GM18507 (cell line): Measurements from ENCODE around the gene LRRC4C.
A peak's percentile ranks its signal among the peaks of the same experiment; 100 is the strongest.

Source experiments
- DNase-seq: peaks from one replicate; pipeline ENCODE4 v3.0.0; 2011; ENCODE audit warnings: low read depth; ENCODE audit not compliant: insufficient read length; ENCODE audit errors: extremely low spot score
- FAIRE-seq: peaks from 2 replicates; lab custom pipeline; 2011; peaks lifted over from hg19 to GRCh38; lab: Jason Lieb, UNC

The LRRC4C gene

GRCh38 chr11:40133498-40133897, 1326.0 kb downstream of the LRRC4C start:
- FAIRE-seq (no peak), DNase-seq (no peak)

- DNase-seq (no peak), FAIRE-seq (no peak)
These were observed 1326.5 kb downstream of the LRRC4C start for GRCh38 chr11:40132912-40133311.

- DNase-seq (no peak), FAIRE-seq (no peak)
These were observed 1329.0 kb downstream of the LRRC4C start for GRCh38 chr11:40130427-40130826.

- DNase-seq = no peak
- FAIRE-seq = peak; percentile 38
These were observed 1330.2 kb downstream of the LRRC4C start for GRCh38 chr11:40129266-40129665.

GRCh38 chr11:40125054-40125453, 1334.4 kb downstream of the LRRC4C start:
- DNase-seq = no peak
- no peak for FAIRE-seq

- DNase-seq (no peak), FAIRE-seq (no peak)
These were observed 1339.8 kb downstream of the LRRC4C start for GRCh38 chr11:40119661-40120060.

- FAIRE-seq (no peak), DNase-seq (no peak)
These were observed 1340.7 kb downstream of the LRRC4C start for GRCh38 chr11:40118780-40119179.

GRCh38 chr11:40118026-40118425, 1341.4 kb downstream of the LRRC4C start:
- DNase-seq = no peak
- FAIRE-seq = no peak

GRCh38 chr11:40104941-40105550, 1354.4 kb downstream of the LRRC4C start:
- FAIRE-seq = no peak
- no peak for DNase-seq

- FAIRE-seq (no peak), DNase-seq (no peak)
These were observed 1358.7 kb downstream of the LRRC4C start for GRCh38 chr11:40100781-40101180.

- FAIRE-seq (no peak), DNase-seq (no peak)
These were observed 1359.3 kb downstream of the LRRC4C start for GRCh38 chr11:40100162-40100553.

- DNase-seq (no peak), FAIRE-seq (no peak)
These were observed 1359.9 kb downstream of the LRRC4C start for GRCh38 chr11:40099426-40100161.

- DNase-seq = no peak
These were observed 1364.0 kb downstream of the LRRC4C start for GRCh38 chr11:40095446-40095845.

GRCh38 chr11:40094954-40095353, 1364.5 kb downstream of the LRRC4C start:
- FAIRE-seq = no peak
- no peak for DNase-seq

More at GRCh38 chr11:40095446-40095845, 1364.0 kb downstream of the LRRC4C start:
- FAIRE-seq = no peak

GRCh38 chr11:40080434-40080833, 1379.0 kb downstream of the LRRC4C start:
- no peak for FAIRE-seq
- no peak for DNase-seq
